ENCODE data around the gene DHX38. TPM values are rescaled to one million over a fixed set of nuclear protein-coding genes. Genes with fewer than 3 reads are reported as not detected.
A peak's percentile ranks its signal among the peaks of the same experiment; 100 is the strongest.

DHX38 gene
- total and polyA plus RNA-seq, 2 of the 13 experiments (the other 11 are each of a cell fraction or from before 2014, with no cell fraction given), result 54.4 to 85.9 TPM

GRCh38 chr16:72124761-72125634 lies 31.4 kb downstream of the DHX38 start (continued):
- TF ChIP-seq ZKSCAN1 (IDR thresholded peaks at IDR 0.05; ENCODE audit: low read length) (no peak), PHF5A (CRISPR knock-in tag; IDR thresholded peaks at IDR 0.05; ENCODE audit: low read depth, unreplicated experiment) (peak; percentile 3), HNF4A (CRISPR knock-in tag; IDR thresholded peaks at IDR 0.05) (peak; percentile 72), ZNF343 (CRISPR knock-in tag; IDR thresholded peaks at IDR 0.05) (no peak), ZNF407 (CRISPR knock-in tag; IDR thresholded peaks at IDR 0.05; ENCODE audit: not compliant biosample characterization) (peak; percentile 35), PITX1 (CRISPR knock-in tag; IDR thresholded peaks at IDR 0.05) (no peak), TBL1XR1 (IDR thresholded peaks at IDR 0.05; ENCODE audit: borderline replicate concordance, low read length, partially characterized antibody) (no peak), MED1 (CRISPR knock-in tag; IDR thresholded peaks at IDR 0.05) (peak; percentile 41; the same call in 1 of the 2 replicates), FOXM1 (CRISPR knock-in tag; IDR thresholded peaks at IDR 0.05) (no peak), ZFP82 (CRISPR knock-in tag; IDR thresholded peaks at IDR 0.05; ENCODE audit: borderline replicate concordance) (no peak), XRCC5 (optimal IDR thresholded peaks at IDR 0.05; ENCODE audit: low read length) (peak; percentile 89), ZNF451 (CRISPR knock-in tag; IDR thresholded peaks at IDR 0.05) (no peak), ZNF737 (CRISPR knock-in tag; IDR thresholded peaks at IDR 0.05; ENCODE audit: borderline replicate concordance) (no peak)
- TF ChIP-seq, protein P1, sequence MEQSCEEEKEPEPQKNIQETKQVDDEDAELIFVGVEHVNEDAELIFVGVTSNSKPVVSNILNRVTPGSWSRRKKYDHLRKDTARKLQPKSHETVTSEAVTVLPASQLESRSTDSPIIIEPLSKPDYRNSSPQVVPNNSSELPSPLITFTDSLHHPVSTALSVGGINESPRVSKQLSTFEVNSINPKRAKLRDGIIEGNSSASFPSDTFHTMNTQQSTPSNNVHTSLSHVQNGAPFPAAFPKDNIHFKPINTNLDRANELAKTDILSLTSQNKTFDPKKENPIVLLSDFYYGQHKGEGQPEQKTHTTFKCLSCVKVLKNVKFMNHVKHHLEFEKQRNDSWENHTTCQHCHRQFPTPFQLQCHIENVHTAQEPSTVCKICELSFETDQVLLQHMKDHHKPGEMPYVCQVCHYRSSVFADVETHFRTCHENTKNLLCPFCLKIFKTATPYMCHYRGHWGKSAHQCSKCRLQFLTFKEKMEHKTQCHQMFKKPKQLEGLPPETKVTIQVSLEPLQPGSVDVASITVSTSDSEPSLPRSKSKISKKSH (CRISPR knock-in tag; IDR thresholded peaks at IDR 0.05; ENCODE audit: borderline replicate concordance), result no peak
- TF ChIP-seq, protein P2, sequence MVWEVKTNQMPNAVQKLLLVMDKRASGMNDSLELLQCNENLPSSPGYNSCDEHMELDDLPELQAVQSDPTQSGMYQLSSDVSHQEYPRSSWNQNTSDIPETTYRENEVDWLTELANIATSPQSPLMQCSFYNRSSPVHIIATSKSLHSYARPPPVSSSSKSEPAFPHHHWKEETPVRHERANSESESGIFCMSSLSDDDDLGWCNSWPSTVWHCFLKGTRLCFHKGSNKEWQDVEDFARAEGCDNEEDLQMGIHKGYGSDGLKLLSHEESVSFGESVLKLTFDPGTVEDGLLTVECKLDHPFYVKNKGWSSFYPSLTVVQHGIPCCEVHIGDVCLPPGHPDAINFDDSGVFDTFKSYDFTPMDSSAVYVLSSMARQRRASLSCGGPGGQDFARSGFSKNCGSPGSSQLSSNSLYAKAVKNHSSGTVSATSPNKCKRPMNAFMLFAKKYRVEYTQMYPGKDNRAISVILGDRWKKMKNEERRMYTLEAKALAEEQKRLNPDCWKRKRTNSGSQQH (CRISPR knock-in tag; IDR thresholded peaks at IDR 0.05; ENCODE audit: low read depth), result no peak
- TF ChIP-seq, protein P3, sequence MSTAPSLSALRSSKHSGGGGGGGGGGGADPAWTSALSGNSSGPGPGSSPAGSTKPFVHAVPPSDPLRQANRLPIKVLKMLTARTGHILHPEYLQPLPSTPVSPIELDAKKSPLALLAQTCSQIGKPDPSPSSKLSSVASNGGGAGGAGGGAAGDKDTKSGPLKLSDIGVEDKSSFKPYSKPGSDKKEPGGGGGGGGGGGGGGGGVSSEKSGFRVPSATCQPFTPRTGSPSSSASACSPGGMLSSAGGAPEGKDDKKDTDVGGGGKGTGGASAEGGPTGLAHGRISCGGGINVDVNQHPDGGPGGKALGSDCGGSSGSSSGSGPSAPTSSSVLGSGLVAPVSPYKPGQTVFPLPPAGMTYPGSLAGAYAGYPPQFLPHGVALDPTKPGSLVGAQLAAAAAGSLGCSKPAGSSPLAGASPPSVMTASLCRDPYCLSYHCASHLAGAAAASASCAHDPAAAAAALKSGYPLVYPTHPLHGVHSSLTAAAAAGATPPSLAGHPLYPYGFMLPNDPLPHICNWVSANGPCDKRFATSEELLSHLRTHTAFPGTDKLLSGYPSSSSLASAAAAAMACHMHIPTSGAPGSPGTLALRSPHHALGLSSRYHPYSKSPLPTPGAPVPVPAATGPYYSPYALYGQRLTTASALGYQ (CRISPR knock-in tag; IDR thresholded peaks at IDR 0.05), result no peak
